Heart left ventricle (tissue), 13 donors: ENCODE data around the gene ANXA4.

Experiments used
- POLR2A ChIP-seq, 2 donors: fragments of 450-650 bp; IDR thresholded peaks; one replicate each; pipeline ENCODE4 v1.6.1; 2017; ENCODE audit warnings: antibody characterized with exemption in 2 of 2, mild to moderate bottlenecking in 2 of 2, moderate library complexity in 2 of 2
- TF ChIP-seq, protein P1 (sequence below), 12 donors: fragments of 200-600 bp; sonication (generic) in 4 of 12; IDR thresholded peaks; one replicate each; pipeline versions ENCODE4 v1.5.0 to v1.8.0; 2018 to 2022; ENCODE audit warnings: antibody characterized with exemption in 12 of 12, mild to moderate bottlenecking in 5 of 12
- donor health status: ischemic (EF 13 %, LVEDD 7.1; RV severe dilation, severe dysfunction).
- donor health status: DM: no; HTN: yes; CAD: no.
- donor health status: DM: no; HTN: no; CAD: no.
- donor health status: ischemic (EF 25% LVEDD 6.9; RV normal size, moderate dysfunction).
- donor health status: ischemic (EF 25% LVEDD 5.7; RV mildly dilated, moderate dysfunction).
- donor health status: ischemic (EF 35%, LVEDD 5.7; RV mildly dilated, moderate dysfunction).
- donor health status: nonischemic (EF 11% LVEDD 7.7; RV severe dilation, severe dysfunction).
- donor health status: DM: yes; HTN: yes; CAD: no.
- donor health status: PGD.
- donor health status: ischemic (EF 29% LVEDD 5.4; RV normal size, mild dysfunction).
- donor health status: nonischemic (EF 23%, LVEDD 6.1; RV moderate dilation, normal function).

DNA sequence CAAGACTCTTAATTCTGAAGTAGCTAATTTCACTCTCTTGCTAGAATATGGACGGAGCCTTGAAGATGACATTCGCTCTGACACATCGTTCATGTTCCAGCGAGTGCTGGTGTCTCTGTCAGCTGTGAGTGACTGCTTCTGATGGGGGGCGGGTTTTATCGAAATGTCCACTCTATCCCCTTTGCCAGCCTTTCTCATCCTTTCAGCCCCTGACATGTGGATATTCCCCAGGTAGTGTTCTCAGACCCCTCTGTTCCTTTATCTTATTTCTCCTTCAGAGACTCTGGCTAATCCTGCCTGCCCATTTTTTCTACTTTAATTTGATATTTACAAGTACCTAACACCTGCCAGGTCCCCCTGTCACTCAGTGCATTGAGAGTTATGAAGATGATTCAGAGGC, 68.6 kb downstream of the ANXA4 start:
- TF ChIP-seq, protein P1, sequence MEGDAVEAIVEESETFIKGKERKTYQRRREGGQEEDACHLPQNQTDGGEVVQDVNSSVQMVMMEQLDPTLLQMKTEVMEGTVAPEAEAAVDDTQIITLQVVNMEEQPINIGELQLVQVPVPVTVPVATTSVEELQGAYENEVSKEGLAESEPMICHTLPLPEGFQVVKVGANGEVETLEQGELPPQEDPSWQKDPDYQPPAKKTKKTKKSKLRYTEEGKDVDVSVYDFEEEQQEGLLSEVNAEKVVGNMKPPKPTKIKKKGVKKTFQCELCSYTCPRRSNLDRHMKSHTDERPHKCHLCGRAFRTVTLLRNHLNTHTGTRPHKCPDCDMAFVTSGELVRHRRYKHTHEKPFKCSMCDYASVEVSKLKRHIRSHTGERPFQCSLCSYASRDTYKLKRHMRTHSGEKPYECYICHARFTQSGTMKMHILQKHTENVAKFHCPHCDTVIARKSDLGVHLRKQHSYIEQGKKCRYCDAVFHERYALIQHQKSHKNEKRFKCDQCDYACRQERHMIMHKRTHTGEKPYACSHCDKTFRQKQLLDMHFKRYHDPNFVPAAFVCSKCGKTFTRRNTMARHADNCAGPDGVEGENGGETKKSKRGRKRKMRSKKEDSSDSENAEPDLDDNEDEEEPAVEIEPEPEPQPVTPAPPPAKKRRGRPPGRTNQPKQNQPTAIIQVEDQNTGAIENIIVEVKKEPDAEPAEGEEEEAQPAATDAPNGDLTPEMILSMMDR (IDR thresholded peaks at IDR 0.05) = no peak
- TF ChIP-seq POLR2A (IDR thresholded peaks at IDR 0.05) = no peak
